Mammary epithelial cell (primary cell): Measurements from ENCODE around the gene GPR78.
"Not testable (repeated sequence)": the region's sequence is repeated elsewhere in the genome, so short reads cannot be mapped to it uniquely, and the experiment has no call there.

Source experiments
- CTCF ChIP-seq, 2 donors: IDR thresholded peaks in 1 of 2; conservative IDR thresholded peaks in 1 of 2; 2 replicates each; pipeline ENCODE4 v1.5.1; 2011 to 2012; ENCODE audit warnings: inconsistent platforms in 2 of 2, low read length in 2 of 2, mild to moderate bottlenecking in 2 of 2, control low read depth in 1 of 2, low read depth in 1 of 2; ENCODE audit not compliant: insufficient read depth in 1 of 2; ENCODE audit errors: extremely low read depth in 1 of 2
- EZH2 ChIP-seq: IDR thresholded peaks from 2 replicates; pipeline ENCODE4 v1.6.1; 2012; ENCODE audit warnings: low read length, inconsistent platforms, borderline replicate concordance

- not testable (repeated sequence) for TF ChIP-seq CTCF (conservative IDR thresholded peaks at IDR 0.05 in 1 of 2, IDR thresholded peaks at IDR 0.05 in 1 of 2; ENCODE audit: extremely low read depth in 1 of 2, insufficient read depth in 1 of 2, low read depth in 1 of 2, low read length in 2 of 2); EZH2
Measured at GRCh38 chr4:8576591-8576990, 3.6 kb upstream of the GPR78 start.
